AG04450 (cell line): ENCODE results near the gene ATAD3C. TPM values are rescaled to one million over a fixed set of nuclear protein-coding genes. Genes with fewer than 3 reads are reported as not detected.
"Not testable (repeated sequence)": the region's sequence is repeated elsewhere in the genome, so short reads cannot be mapped to it uniquely, and the experiment has no call there.

ENCODE experiments used
- CTCF ChIA-PET: fragments of 300-600, 350-600 bp; formaldehyde crosslinking; extraction: SDS; loops from one replicate; lab custom pipeline; 2022; ENCODE audit warnings: antibody characterized with exemption, inconsistent platforms; lab: Charles Lee
- POLR2A ChIA-PET: fragments of 350-600 bp; formaldehyde crosslinking; extraction: SDS; loops from one replicate; lab custom pipeline; 2021; ENCODE audit warnings: antibody characterized with exemption, inconsistent platforms; lab: Yijun Ruan, JAX
- DNase-seq: peaks from one replicate; pipeline ENCODE4 v3.0.0-alpha.2; 2011; ENCODE audit warnings: low read depth, low spot score
- H3K27ac ChIP-seq: one replicate; pipeline ENCODE4 v1.5.1; 2012; ENCODE audit warnings: low read depth, low read length, control low read depth
- H3K27me3 ChIP-seq: one replicate; pipeline ENCODE4 v1.6.0; 2012; ENCODE audit warnings: low read length; ENCODE audit not compliant: control insufficient read depth, insufficient read depth
- H3K4me3 ChIP-seq: 2 replicates; pipeline ENCODE4 v1.5.1; 2011; ENCODE audit warnings: mild to moderate bottlenecking, low read depth, low read length, control low read depth
- H3K9me3 ChIP-seq: 2 replicates; pipeline ENCODE4 v1.5.1; 2012; ENCODE audit warnings: low read length; ENCODE audit not compliant: control insufficient read depth, insufficient read depth
- polyA plus RNA-seq: library from polyadenylated mRNA; depleted of rRNA; stranded (reverse); fragments of >200 nt; gene quantifications from 2 replicates; pipeline ENCODE4 v1.2.3, GENCODE V29; 2011
- TF ChIP-seq, protein P1 (sequence below): IDR thresholded peaks from 2 replicates; pipeline ENCODE4 v1.5.1; 2011; ENCODE audit warnings: low read depth, low read length, control low read depth, inconsistent platforms

ATAD3C gene
- polyA plus RNA-seq, 1 experiment: not detected

DNA sequence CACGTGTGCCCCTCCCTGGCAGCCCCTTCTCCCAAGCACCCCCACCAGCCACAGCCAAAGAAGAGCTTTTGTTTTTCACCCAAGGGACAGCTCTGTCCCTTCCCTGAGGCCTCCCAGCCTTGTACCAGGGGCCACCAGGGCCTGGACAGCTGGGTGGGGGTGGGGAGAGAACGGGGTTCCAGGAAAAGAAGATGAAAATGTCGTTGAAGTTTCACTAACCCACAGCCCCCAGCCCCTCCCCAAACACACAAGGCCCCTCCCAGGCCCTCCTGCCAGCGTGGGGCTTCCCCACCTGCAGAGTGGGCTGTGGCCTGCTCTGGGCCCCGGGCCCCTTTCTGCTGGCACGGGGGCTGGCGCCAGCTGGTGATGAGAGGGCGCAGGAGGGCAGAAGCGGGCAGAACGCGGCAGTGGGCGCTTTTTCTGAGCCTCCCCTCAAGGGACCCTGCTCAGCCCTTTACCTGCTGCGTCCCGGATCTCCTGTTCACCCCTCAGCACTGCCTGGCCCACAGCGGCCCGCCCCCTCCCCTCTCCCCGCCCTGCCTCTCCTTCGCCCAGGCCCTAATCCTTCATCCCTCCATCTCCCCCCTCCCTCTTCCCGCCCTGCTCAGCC is 22.9 kb upstream of the ATAD3C start:
- Histone ChIP-seq H3K4me3 (no peak overlapping the region), H3K9me3 (peaks cover 3% of the 10 kb centered on the region; the same call in 1 of the 2 replicates), H3K27me3 (no peaks in the 10 kb centered on the region), H3K27ac (no peak overlapping the region)
- POLR2A ChIA-PET: no interaction called here
- CTCF ChIA-PET: no interaction called here
- DNase-seq: no peak
- TF ChIP-seq, protein P1, sequence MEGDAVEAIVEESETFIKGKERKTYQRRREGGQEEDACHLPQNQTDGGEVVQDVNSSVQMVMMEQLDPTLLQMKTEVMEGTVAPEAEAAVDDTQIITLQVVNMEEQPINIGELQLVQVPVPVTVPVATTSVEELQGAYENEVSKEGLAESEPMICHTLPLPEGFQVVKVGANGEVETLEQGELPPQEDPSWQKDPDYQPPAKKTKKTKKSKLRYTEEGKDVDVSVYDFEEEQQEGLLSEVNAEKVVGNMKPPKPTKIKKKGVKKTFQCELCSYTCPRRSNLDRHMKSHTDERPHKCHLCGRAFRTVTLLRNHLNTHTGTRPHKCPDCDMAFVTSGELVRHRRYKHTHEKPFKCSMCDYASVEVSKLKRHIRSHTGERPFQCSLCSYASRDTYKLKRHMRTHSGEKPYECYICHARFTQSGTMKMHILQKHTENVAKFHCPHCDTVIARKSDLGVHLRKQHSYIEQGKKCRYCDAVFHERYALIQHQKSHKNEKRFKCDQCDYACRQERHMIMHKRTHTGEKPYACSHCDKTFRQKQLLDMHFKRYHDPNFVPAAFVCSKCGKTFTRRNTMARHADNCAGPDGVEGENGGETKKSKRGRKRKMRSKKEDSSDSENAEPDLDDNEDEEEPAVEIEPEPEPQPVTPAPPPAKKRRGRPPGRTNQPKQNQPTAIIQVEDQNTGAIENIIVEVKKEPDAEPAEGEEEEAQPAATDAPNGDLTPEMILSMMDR: no peak

DNA sequence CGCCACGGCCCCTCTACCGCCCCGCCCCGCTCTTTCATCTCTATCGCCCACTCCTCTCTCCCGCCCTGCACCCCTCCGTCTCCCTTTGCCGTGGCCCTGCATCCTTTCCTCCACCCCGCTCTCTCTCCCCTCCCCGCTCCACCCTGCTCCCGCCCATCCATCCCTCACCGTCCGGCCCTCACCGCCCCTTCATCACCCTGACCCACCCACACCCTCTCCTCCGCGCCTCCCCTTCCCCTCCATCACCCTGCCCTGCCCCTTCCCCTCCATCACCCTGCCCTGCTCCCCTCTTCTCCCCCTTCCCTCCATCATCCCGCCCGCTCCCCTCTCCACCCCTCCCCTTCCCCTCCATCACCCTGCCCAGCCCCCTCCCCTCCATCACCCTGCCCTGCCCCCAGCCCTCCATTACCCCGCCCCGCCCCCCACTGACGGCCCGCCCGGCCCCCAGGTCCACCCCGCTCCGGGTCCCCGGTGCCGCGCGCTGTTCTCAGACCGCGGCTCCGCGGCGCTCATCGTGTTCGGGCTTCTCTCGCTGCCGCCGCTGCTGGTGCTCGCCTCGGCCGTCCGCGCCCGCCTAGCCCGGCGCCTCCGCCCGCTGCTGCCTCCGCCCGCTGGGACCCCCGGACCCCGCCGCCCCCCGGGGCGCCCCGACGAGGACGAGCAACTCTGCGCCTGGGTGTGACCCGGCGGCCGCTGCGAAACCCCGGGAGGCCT is 22.2 kb upstream of the ATAD3C start:
- TF ChIP-seq, protein P1: no peak
- CTCF ChIA-PET: no interaction called here
- POLR2A ChIA-PET: interaction anchor here (1.6 kb wide), 1 partner anchor 20 kb away, joined by 4 read pairs; no protein-coding TSS in a partner anchor
- H3K9me3 ChIP-seq: peaks cover 3% of the 10 kb centered on the region; the same call in 1 of the 2 replicates
- no peaks in the 10 kb centered on the region for H3K27me3 ChIP-seq
- DNase-seq: no peak
- no peak overlapping the region for H3K27ac ChIP-seq
- peak overlapping the region; percentile 47 for H3K4me3 ChIP-seq

DNA sequence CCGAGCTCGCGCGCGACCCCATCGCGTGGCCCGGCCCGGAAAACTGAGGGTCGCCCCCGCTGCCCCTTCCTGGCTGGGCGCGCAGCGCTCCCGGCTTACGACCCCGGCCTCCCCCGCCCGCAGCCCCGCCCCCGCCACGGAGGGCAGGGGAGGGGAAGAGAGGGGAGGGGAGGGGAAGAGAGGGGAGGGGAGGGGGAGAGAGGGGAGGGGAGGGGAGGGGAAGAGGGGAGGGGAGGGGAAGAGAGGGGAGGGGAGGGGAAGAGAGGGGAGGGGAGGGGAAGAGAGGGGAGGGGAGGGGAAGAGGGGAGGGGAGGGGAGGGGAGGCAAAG is 21.7 kb upstream of the ATAD3C start:
- ChIA-PET CTCF (no interaction called here), POLR2A (interaction anchor here (1.6 kb wide), 1 partner anchor 20 kb away, joined by 4 read pairs; no protein-coding TSS in a partner anchor)
- Histone ChIP-seq H3K4me3 (peak overlapping the region; percentile 47), H3K9me3 (peaks cover 3% of the 10 kb centered on the region; the same call in 1 of the 2 replicates), H3K27me3 (no peaks in the 10 kb centered on the region), H3K27ac (no peak overlapping the region)
- DNase-seq: no peak
- TF ChIP-seq, protein P1: no peak

DNA sequence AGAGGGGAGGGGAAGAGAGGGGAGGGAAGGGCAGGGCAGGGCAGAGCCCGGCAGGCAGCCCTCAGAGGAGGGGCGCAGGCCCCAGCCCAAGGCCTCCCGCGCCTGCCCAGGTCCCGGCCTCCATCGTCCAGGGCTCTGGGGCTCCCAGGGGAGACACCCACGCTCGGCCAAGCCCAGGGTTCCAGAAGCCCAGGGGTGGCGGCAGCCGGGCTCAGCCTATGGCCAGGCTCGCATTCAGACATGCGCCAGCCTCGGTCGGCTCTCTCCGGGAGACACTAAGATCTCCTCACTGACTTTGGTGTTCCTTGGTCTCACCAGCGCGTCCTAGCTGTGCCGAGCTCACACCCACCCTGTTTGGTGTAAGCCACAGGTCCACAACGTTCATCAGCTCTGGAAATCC is 21.3 kb upstream of the ATAD3C start:
- H3K27me3 ChIP-seq: no peaks in the 10 kb centered on the region
- POLR2A ChIA-PET: interaction anchor here (1.6 kb wide), 1 partner anchor 21 kb away, joined by 4 read pairs; no protein-coding TSS in a partner anchor

DNA sequence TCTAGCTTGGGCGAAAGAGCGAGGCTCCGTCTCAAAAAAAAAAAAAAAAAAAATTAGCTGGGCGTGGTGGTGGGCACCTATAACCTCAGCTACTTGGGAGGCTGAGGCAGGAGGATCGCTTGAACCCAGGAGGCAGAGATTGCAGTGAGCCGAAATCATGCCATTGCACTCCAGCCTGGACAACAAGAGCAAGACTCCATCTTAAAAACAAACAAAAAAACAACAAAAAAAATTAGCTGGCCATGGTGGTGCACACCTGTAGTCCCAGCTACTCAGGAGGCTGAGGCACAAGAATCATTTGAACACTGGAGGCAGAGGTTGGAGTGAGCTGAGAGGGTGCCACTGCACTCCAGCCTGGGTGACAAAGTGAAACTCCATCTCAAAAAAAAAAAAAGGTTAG is 20.5 kb upstream of the ATAD3C start:
- H3K4me3 ChIP-seq, H3K27me3 ChIP-seq, H3K9me3 ChIP-seq, DNase-seq, H3K27ac ChIP-seq: not testable (repeated sequence)
- POLR2A ChIA-PET: interaction anchor here (0.6 to 1.6 kb wide), 2 partner anchors 21 to 54 kb away, joined by 4 read pairs; partner anchors contain the start of gene AURKAIP1
- CTCF ChIA-PET: interaction anchor here (0.6 to 2.9 kb wide), 2 partner anchors 12 to 21 kb away, joined by 3 to 13 read pairs; no protein-coding TSS in a partner anchor

More for the DNA sequence above, 21.3 kb upstream of the ATAD3C start:
- no peak overlapping the region for H3K4me3 ChIP-seq
- no peak for DNase-seq
- TF ChIP-seq, protein P1: no peak
- H3K9me3 ChIP-seq: peaks cover 3% of the 10 kb centered on the region; the same call in 1 of the 2 replicates
- CTCF ChIA-PET: no interaction called here
- no peak overlapping the region for H3K27ac ChIP-seq
